Right cardiac atrium (tissue), 5 donors: ENCODE data around the gene CEACAM1. TPM values are rescaled to one million over a fixed set of nuclear protein-coding genes. Genes with fewer than 3 reads are reported as not detected.
A peak's percentile ranks its signal among the peaks of the same experiment; 100 is the strongest.
"Not testable (repeated sequence)": the region's sequence is repeated elsewhere in the genome, so short reads cannot be mapped to it uniquely, and the experiment has no call there.

Source experiments
- ATAC-seq, 2 donors: fragments of 200-7000 bp; cut with Tn5 transposase; one replicate each; pipeline versions ENCODE4 v1.8.0 to v1.9.1; 2020; ENCODE audit warnings: moderate library complexity in 2 of 2, mild to moderate bottlenecking in 1 of 2
- DNase-seq, 3 donors: peaks; one replicate each; pipeline ENCODE4 v3.0.0-alpha.2; 2020
- H3K27ac ChIP-seq: one replicate; pipeline ENCODE4 v1.5.1; 2013; ENCODE audit warnings: mild to moderate bottlenecking, low read length, control low read depth, moderate library complexity
- H3K27me3 ChIP-seq: one replicate; pipeline ENCODE4 v1.6.1; 2013; ENCODE audit not compliant: control insufficient read depth, insufficient read depth
- H3K4me1 ChIP-seq: one replicate; pipeline ENCODE4 v1.6.1; 2013; ENCODE audit warnings: low read length; ENCODE audit not compliant: control insufficient read depth, insufficient read depth
- H3K4me3 ChIP-seq: one replicate; pipeline ENCODE4 v1.5.1; 2013; ENCODE audit warnings: low read length, control low read depth
- H3K9me3 ChIP-seq: one replicate; pipeline ENCODE4 v1.6.1; 2013; ENCODE audit warnings: low read length; ENCODE audit not compliant: control insufficient read depth
- WGBS: extraction: QIAGEN DNeasy Blood & Tissue Kit; methylation state at CpG from one replicate; pipeline ENCODE4 v1.1.7; 2013; 5-methylcytosine and 5-hydroxymethylcytosine counted together
- intact Hi-C, 4 donors: fragments of 100-400 bp; cut with DNase I; formaldehyde crosslinking; loops; one replicate each; pipeline versions ENCODE4 v1.11.0 to v1.14.0; 2022 to 2023
- polyA plus RNA-seq: library from polyadenylated mRNA; stranded (reverse); fragments of 200-250 nt; gene quantifications from one replicate; pipeline ENCODE4 v1.2.3, GENCODE V29; 2013
- total RNA-seq, 4 donors: library from RNA; stranded (reverse); fragmentation: NEBNext Ultra II Directional; extraction: Animal tissue kit (Norgen Biotek cat#: 25700); gene quantifications; one replicate each; pipeline ENCODE4 v1.2.1, GENCODE V29; 2021
- donor health status: healthy with polysubstance abuse.
- donor health status: DM: no; HTN: yes; CAD: no.
- donor health status: DM: no; HTN: no; CAD: no.
- donor health status: DM: no; HTN: yes; CAD: no; lungs with severe emphysema.
- donor health status: DM: yes; HTN: yes; CAD: no.

CEACAM1 gene
- total and polyA plus RNA-seq, 5 donors, result 2.6 to 4.2 (median 3.3) TPM

DNA sequence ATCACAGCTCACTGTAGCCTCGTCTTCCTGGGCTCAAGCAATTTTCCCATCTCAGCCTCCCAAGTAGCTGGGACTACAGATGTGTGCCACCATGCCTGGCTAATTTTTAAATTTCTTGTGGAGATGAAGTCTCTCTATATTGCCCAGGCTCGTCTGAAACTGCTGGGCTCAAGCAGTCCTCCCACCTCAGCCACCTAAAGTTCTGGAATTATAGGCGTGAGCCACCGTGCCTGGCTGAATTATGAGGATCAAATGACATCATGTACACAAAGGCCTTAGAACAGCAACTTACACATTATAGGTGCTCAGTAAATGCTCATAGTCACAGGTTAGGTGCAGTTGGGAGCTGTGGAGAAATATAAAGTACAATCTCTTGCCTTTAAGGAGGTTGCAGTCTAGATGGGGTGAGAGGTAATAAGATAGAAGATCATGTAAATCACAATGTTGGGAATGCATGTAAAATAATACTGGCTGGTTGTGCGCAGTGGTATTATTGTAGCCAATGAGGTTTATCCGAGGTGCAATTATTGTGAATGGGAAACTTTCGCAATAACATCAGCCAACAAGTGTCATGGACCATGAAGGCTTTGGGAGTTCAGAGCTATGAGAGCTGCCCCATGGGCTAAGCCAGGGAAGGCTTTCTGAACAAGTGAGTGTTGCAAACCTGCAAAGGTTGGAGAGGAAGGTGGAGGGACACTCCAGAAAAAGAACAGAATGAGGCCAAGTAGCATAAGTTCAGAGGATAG is 55.7 kb downstream of the CEACAM1 start:
- Histone ChIP-seq H3K27ac (no peak overlapping the region), H3K4me3 (no peak overlapping the region), H3K27me3 (no peaks in the 10 kb centered on the region), H3K4me1 (no peaks in the 10 kb centered on the region), H3K9me3 (no peaks in the 10 kb centered on the region)
- intact Hi-C loops, result no loop called here
- 92% methylated on average over 7 of the region's 7 CpGs for WGBS
- ATAC-seq (no peak), DNase-seq (no peak)

DNA sequence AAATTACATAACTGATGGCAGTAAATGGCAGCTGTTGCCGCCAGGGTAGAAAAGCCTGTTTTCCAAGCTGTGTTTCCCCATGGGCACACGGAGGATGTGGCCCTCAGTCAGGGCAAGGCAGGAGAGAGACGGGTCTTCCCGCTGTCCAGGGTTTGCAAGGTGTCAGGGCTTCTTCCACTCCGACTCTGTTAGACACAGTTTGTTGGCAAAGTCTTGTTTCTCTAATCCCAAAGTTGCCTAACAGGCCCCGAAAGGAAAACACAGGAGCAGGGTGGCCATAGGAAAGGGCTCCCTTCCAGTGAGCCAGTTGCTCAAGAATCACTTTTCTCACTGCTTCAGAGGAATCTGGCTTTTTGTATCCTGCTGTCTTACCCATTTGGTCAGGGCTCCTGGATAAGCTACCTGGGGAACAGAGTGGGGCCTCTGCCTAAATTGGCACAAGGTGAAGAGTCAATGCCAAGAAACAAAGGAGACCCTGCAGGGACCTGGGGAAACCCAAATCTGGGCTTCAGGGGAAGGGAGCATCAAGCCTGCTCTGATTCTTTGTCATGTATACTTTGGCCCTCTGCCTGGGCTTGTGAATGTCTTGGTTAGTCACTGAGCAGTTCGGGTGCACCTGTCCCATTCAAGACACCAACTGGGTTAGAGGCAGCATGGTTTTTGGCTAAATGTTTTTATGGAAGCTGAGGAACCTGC is 56.6 kb downstream of the CEACAM1 start:
- no peak overlapping the region for H3K4me3 ChIP-seq

DNA sequence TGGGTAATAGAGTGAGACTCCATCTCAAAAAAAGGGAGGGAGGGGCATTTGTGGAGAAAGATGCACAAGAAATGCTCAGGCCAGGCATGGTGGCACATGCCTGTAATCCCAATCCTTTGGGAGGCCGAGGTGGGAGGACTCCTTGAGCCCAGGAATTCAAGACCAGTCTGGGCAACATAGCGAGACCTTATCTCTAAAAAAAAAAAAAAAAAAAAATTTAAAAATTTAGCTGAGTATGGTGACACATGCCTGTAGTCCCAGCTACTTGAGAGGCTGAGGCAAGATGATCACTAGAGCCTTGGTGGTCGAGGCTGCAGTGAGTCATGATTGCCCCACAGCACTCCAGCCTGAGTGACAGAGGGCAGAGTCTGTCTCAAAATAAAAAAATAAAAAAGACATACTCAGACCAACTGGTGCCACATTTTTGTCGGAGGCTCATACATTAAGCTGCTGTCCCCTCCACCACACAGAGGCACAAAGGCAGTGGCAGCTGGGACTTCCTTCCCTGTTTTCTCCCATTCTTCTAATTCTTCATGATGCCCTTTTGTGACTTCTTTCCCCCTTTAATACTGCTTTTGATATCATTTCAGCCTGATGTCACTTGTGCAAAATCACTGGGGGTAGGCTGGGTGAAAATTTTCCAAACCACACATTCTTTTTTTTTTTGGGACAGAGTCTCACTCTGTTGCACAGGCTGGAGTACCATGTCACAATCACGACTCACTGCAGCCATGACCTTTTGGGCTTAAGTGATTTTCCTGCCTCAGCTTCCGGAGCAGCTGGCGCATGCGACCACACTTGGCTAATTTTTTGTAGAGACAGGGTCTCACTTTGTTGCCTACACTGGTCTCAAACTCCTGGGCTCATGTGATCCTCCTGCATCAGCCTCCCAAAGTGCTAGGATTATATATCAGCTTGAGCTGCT is 58.7 kb downstream of the CEACAM1 start:
- H3K4me1 ChIP-seq, result peaks cover 3% of the 10 kb centered on the region
- intact Hi-C loops, result no loop called here
- WGBS, result 59% methylated on average over 8 of the region's 8 CpGs
- DNase-seq (no peak), ATAC-seq (no peak)
- H3K27me3 ChIP-seq, result no peaks in the 10 kb centered on the region
- H3K9me3 ChIP-seq, result no peaks in the 10 kb centered on the region
- no peak overlapping the region for H3K4me3 ChIP-seq
- H3K27ac ChIP-seq, result peak overlapping the region; percentile 16

More for the DNA sequence above, 56.6 kb downstream of the CEACAM1 start:
- Histone ChIP-seq H3K4me1 (no peaks in the 10 kb centered on the region), H3K27ac (no peak overlapping the region), H3K27me3 (no peaks in the 10 kb centered on the region), H3K9me3 (no peaks in the 10 kb centered on the region)
- 73% methylated on average over 7 of the region's 7 CpGs for WGBS
- no peak for DNase-seq
- intact Hi-C loops, result no loop called here
- ATAC-seq, result peak in 1 of 2 donors; percentile 51

DNA sequence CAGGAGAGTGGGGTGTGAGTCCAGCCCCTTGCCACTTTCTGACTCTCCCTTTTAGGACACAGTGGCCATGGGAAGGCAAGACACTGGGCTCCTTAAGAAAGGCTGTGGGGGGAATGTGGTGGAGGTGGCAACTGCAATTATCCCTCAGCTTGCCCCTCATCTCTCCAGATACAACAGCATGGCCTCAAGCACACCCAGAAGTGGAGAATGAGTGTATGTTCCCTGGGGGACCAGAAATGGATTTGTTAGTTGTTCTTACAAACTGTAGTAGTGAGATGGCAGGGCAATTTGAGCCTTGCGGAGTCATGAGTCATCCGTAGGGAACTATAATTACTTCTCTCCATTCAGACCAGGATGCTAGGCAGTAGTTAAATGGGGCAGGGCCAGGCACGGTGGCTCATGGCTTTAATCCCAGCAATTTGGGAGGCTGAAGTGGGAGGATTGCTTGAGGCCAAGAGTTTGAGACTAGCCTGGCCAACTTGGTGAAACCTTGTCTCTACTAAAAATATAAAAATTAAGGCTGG is 59.9 kb downstream of the CEACAM1 start:
- WGBS, result 61% methylated on average over 3 of the region's 3 CpGs

DNA sequence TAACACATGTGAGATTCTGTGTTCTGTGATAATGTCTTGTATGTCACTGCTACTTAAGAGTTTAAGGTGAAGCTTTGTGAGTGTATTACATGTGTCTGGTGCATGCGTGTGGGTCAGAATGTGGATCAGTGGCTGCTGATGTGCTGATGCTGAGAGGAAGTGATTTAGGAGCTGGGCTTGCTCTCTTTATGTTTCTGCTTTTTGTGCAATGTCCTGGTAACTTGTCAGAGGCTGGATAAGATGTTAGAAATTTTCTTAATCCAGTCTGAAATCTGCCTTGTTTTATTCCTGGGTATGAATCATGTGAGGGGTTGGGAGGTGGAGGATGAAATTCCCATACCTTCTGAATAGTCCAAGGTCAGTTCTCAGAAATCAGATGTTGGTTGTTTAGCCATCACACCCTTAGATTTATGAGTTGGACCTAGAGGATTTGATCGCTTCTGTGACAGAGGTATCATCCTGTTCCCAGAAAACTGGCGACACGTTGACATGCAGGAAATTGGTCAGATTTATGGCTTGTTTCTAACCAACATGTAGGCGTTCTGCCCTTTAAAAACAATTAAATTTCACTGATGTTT is 61.0 kb downstream of the CEACAM1 start:
- DNase-seq (no peak), ATAC-seq (peak in 1 of 2 donors; percentile 22)
- WGBS, result 59% methylated on average over 5 of the region's 5 CpGs
- Histone ChIP-seq H3K27ac (peak overlapping the region; percentile 41), H3K9me3 (no peaks in the 10 kb centered on the region), H3K4me3 (no peak overlapping the region), H3K4me1 (peaks cover 3% of the 10 kb centered on the region), H3K27me3 (no peaks in the 10 kb centered on the region)
- intact Hi-C loops, result no loop called here

More for the DNA sequence above, 59.9 kb downstream of the CEACAM1 start:
- H3K4me3 ChIP-seq, result no peak overlapping the region
- ATAC-seq, result no peak
- no peaks in the 10 kb centered on the region for H3K9me3 ChIP-seq
- intact Hi-C loops, result no loop called here
- DNase-seq, result no peak
- H3K27me3 ChIP-seq, result no peaks in the 10 kb centered on the region
- no peak overlapping the region for H3K27ac ChIP-seq
- H3K4me1 ChIP-seq, result peaks cover 3% of the 10 kb centered on the region

DNA sequence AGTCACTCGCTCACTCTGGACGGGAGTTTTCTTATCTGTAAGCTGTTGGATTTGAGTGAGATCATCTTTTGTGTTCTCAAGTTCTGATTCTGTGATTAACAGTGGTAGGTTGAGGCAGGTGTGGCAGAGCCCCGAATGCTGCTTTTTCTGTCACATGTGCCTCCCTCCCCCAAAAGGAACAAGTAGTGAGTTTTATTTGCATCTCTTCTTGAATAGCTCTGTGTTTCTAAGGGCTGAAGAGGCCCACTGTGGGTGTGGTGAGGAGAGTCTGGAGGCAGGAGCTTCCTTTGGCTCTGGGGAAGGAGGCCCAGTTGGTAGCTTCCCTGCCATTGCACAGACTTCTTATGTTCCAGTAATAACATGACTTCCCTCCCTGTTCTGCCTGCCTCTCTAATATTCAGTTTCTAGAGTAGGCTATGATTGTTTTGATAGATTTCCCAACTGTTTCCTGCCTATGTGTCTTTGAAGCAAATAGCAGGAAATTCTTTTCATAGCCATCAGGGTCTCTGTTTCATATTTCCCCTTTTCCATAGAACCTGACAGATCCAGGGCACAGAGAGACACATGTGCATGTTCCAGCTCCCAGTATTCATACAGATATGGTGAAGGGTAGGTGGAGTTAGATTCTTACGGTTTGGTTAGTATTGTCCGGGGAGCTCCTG is 61.6 kb downstream of the CEACAM1 start:
- DNase-seq (no peak), ATAC-seq (peak in 1 of 2 donors; percentile 63)
- 51% methylated on average over 5 of the region's 5 CpGs for WGBS
- no peaks in the 10 kb centered on the region for H3K27me3 ChIP-seq
- intact Hi-C loops, result no loop called here
- H3K9me3 ChIP-seq, result no peaks in the 10 kb centered on the region
- no peak overlapping the region for H3K4me3 ChIP-seq
- peaks cover 3% of the 10 kb centered on the region for H3K4me1 ChIP-seq
- H3K27ac ChIP-seq, result no peak overlapping the region

DNA sequence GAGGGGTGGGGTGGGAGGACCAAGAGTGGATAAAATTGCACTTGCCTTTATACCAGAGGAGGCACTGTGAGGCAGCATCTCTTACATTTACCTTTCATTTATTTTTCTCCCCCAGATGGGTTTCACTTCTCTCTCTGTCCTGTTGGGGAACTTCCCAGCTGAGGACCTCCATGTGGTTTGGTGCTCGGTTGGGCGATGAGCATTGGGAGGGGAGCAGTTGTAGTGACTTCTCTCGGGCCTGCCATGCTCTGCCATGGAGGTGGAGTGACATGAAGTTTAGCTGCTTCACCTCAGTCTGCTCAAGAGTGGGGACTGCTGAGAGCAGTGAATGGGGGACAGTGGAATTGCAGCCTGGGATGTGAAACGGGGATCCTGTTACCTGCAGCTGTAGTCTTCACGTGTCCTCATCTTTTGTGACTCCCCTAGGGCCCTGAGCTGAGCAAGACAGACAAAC is 62.4 kb downstream of the CEACAM1 start:
- no peaks in the 10 kb centered on the region for H3K27me3 ChIP-seq
- H3K27ac ChIP-seq, result peak overlapping the region; percentile 51
- WGBS, result 75% methylated on average over 5 of the region's 5 CpGs

DNA sequence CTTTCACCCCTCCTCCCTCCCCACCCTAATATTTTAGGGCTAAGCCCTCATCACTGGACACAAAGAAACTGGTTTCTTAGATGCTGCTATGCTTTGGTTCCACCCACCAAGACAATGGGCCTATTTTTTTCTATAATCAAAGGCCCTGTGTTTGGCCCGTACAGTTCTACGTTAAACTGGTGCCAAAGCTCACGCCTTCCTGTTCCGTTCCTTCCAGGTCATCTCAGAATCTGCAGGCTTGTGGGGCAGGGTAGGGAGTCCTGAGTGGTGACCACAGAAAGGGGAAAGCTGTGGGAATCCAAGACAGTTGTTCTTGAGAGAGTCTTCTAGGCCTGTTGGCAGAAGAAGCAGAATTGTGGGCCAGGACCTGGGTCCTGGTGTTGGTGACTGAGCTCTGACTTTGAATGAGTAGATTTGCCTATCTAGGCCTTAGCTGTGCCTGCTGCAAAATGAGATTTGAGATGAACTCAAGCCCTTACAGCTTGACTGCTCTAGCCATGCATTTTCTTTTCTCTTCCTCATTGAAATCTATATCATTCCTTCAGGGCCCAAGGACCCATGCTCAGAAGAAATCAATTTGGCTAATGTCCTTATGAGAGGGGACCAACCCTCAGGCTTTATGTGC is 66.5 kb downstream of the CEACAM1 start:
- Histone ChIP-seq H3K4me3 (no peak overlapping the region), H3K4me1 (peaks cover 3% of the 10 kb centered on the region), H3K9me3 (no peaks in the 10 kb centered on the region), H3K27me3 (no peaks in the 10 kb centered on the region), H3K27ac (no peak overlapping the region)
- DNase-seq, result peak in 1 of 3 donors; percentile 56
- intact Hi-C loops, result no loop called here
- WGBS, result 36% methylated on average over 4 of the region's 4 CpGs
- peak; percentile 74 to 82 for ATAC-seq

More for the DNA sequence above, 62.4 kb downstream of the CEACAM1 start:
- H3K4me1 ChIP-seq, result peaks cover 3% of the 10 kb centered on the region
- intact Hi-C loops, result no loop called here
- ATAC-seq (no peak), DNase-seq (no peak)
- H3K4me3 ChIP-seq, result no peak overlapping the region
- H3K9me3 ChIP-seq, result no peaks in the 10 kb centered on the region

DNA sequence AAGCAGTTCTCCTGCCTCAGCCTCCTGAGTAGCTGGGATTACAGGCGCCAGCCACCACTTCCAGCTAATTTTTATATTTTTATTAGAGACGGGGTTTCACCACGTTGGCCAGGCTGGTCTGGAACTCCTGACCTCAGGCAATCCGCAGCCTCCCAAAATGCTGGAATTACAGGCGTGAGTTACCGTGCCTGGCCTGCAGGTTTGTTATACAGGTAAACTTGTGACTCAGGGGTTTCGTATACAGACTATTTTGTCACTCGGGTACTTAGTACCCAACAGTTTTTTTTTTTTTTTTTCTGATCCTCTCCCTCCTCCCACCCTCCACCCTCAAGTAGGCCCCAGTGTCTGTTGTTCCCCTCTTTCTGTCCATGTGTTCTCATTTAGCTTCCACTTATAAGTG is 67.0 kb downstream of the CEACAM1 start:
- ATAC-seq, H3K9me3 ChIP-seq, H3K4me3 ChIP-seq, H3K27me3 ChIP-seq, H3K4me1 ChIP-seq, H3K27ac ChIP-seq, DNase-seq, intact Hi-C loops: not testable (repeated sequence)
- 89% methylated on average over 8 of the region's 8 CpGs for WGBS

DNA sequence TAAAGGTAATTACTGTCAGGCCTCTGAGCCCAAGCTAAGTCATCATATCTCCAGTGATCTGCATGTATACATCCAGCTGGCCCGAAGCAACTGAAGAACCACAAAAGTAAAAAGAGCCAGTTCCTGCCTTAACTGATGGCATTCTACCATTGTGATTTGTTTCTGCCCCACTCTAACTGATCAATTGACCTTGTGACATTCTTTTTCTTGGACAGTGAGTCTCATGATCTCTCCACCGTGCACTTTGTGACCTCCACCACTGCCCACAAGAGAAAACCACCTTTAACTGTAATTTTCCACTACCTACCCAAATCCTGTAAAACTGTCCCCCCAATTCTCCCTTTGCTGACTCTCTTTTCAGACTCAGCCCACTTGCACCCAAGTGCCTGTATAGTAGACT is 68.4 kb downstream of the CEACAM1 start:
- no peak for ATAC-seq
- no peak for DNase-seq

More for the DNA sequence above, 68.4 kb downstream of the CEACAM1 start:
- Histone ChIP-seq H3K9me3 (no peaks in the 10 kb centered on the region), H3K4me1 (peaks cover 6% of the 10 kb centered on the region), H3K27me3 (no peaks in the 10 kb centered on the region), H3K4me3 (no peak overlapping the region), H3K27ac (no peak overlapping the region)
- 85% methylated on average over 2 of the region's 2 CpGs for WGBS
- intact Hi-C loops, result no loop called here
